SH-SY5Y (cell line): ENCODE measurements around the gene C4A.
"Not testable (repeated sequence)": the region's sequence is repeated elsewhere in the genome, so short reads cannot be mapped to it uniquely, and the experiment has no call there.

Experiments used
- GATA2 ChIP-seq: IDR thresholded peaks from 2 replicates; pipeline ENCODE4 v1.6.1; 2011; ENCODE audit warnings: mild to moderate bottlenecking, low read depth, low read length
- GATA3 ChIP-seq: IDR thresholded peaks from 2 replicates; pipeline ENCODE4 v1.6.1; 2011; ENCODE audit warnings: low read depth, mild to moderate bottlenecking, low read length, moderate library complexity

GRCh38 chr6:32037598-32038524 lies 56.0 kb downstream of the C4A start, which contains the start of gene CYP21A2:
- not testable (repeated sequence) for TF ChIP-seq GATA2, GATA3
